NCI-H748 (cell line): ENCODE results near the gene ATP1B3.
A peak's percentile ranks its signal among the peaks of the same experiment; 100 is the strongest.
"Not testable (repeated sequence)": the region's sequence is repeated elsewhere in the genome, so short reads cannot be mapped to it uniquely, and the experiment has no call there.

Experiments
- DNase-seq: peaks from one replicate; lab custom pipeline; 2025; ENCODE audit not compliant: unreplicated experiment; lab: John Stamatoyannopoulos, UW

ATP1B3 gene

DNA sequence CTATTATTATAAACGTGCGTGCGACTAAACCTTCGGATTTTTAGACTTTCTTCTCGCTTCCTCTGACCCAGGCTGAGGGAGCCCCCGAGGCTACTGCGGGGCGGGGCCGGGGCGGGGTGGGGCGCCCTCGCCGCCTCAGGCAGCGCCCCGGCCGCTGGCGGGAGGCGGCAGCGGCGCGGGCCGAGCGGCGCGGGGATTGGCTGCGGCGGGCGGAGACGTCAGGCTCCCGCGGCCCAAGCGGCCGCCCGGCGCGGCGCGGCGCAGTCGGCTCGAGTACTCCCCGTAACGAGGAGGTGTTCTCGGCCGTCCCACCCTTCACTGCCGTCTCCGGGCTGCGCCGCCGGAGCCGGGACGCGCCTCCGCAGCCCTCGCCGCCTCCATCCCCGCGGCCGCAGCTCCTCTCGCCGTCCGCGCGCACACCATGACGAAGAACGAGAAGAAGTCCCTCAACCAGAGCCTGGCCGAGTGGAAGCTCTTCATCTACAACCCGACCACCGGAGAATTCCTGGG is at the start of gene ATP1B3:
Gene ATP1B3, plus strand, starts transcription at position 263 of the 510 bp plus-strand sequence. Its CDS starts 159 bp downstream, at position 422.
- peak; percentile 86 for DNase-seq

- DNase-seq = no peak
Observed at GRCh38 chr3:141828487-141828886, 48.0 kb upstream of the ATP1B3 start.

DNA sequence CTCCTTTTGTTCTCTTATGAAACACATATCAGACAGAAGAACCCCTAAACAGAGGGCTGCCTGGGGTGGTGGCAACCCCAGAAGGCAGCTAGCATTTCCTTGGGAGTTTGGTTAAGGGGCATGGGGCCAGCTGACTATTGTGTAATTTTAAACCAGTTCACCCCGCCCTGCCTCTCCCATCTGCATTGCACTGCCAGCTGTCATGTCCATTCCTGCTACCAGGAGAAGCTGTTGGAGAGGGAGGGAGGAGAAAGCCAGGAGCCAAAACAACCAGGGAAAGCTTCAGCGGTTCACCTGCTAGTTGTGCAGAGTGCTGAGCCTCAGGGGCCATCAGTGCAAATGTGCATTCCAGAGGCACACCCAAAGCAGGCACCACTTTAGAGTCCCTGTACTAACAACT is 47.6 kb upstream of the ATP1B3 start:
- DNase-seq = peak; percentile 35

DNA sequence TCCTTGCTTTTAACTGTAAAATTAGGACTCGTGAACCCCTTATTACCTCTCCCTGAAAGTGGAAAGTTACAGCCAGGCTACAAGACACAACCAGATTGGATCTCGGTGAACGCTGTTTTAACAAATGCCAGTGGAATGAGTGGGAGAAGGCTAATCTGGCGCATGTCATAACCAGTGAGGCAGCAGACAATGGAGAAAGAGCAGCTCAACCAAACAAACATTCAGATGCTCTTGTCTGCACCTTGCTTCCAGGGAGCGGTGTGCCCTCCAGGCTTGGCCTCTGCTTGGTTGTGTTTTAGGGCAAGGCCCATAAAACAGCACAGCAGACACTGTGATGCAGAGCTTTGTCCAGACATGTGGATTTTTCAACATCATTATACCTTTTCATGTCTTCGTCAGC is 45.9 kb upstream of the ATP1B3 start:
- DNase-seq = no peak

GRCh38 chr3:141834292-141834691 is 42.2 kb upstream of the ATP1B3 start:
- DNase-seq = no peak

DNA sequence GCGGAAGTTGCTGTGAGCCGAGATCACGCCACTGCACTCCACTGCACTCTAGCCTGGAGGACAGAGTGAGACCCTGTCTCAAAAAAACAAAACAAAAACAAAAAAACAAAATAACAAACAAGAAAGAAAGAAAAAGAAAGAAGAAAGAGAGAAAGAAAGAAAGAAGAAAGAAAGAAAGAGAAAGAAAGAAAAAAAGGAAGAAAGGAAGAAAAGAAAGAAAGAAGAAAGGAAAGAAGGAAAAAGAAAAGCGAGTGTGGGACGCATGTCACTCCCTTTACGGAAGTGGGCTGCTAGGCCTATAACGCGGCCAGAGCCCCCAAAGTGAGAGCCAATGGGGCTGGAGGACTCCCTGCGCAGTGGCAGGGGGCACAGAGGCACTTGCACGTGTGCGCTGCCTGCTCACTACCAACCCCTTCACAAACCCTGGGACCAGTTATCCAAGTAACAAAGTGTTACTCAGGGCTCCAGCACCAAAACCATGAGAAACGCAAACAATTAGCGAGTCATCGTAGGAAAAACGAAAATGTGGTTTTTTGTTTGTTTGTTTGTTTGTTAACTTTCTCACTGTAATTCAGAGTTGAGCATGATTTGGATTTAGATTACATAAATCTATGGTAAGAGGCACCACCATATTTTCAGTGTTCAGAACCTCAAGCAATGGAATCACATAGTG is 40.8 kb upstream of the ATP1B3 start:
- DNase-seq = no peak

GRCh38 chr3:141839389-141839788 is 37.1 kb upstream of the ATP1B3 start:
- no peak for DNase-seq

DNA sequence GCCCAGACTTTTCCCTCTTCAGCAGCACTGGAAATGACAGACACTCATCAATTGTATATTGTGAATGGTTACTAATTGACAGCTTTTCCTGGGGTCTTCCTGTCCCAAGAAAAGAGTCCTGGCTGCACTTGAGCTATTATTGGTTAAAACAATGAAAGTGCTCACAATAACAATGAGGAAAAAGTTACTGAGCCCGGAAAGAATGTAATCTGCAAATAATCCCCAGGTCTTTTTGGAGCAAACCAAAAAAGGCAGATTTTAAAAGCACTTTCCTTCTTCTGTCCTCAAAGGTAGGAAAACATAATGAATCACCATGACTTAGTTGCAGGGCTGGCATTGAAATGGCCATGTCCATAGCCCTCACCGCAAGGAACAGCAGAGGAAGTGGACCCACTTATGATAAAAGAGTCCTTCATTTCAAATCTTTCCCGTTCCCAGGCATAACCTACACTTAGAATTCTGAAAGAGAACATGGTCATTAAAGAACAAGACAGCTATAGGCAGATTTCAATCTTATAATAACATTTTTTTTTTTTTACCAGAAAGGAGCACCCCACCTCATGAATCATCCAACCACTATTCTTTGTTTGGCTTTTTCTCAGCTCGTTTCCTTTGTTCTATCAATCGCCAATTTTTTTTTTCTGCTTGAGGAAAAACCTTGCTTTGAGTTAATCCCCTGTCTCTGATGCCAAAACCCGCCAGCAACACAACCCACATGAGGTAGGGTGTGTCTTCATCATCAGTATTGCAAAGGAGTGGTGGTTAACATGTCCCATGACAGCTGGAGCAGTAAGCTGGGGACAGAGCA is 35.5 kb upstream of the ATP1B3 start:
- no peak for DNase-seq

DNA sequence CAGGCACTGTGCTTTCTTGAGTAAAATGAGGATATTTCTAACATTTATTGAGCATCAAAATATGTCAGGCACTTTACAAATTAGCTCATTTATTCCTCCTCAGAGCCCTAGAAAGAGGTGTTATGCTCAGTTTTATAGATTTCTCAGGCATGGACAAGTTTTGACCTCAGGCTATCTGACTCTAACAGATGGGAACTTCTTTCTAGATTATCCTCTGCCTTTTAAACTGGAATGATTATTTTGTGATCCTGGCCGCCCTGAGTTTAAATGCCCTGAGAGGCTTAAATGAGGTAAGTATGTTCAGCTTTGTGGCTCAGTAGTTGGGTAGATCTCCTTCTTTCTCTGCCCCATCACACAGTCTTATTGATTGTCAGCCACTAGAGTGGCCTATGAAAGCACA is 32.3 kb upstream of the ATP1B3 start:
- DNase-seq = no peak

DNA sequence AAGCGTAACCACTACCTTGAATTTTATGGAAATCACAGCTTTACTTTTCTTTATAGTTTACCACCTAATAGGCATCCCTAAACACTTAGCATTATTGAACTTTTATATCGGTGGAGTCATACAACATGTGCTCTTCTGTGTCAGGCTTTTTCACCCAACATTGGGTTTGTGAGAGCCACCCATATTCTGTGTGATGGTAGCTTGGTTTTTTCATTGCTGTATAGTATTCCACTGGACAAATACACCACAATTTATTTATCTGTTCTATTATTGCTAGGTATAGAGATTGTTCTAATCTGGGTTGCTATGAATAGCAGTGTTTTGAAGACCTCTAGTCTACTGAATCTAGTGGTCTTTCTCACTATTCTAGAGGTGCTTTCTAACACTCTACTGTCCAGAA is 31.6 kb upstream of the ATP1B3 start:
- DNase-seq = no peak

GRCh38 chr3:141845407-141846049 is 30.9 kb upstream of the ATP1B3 start:
- no peak for DNase-seq

DNA sequence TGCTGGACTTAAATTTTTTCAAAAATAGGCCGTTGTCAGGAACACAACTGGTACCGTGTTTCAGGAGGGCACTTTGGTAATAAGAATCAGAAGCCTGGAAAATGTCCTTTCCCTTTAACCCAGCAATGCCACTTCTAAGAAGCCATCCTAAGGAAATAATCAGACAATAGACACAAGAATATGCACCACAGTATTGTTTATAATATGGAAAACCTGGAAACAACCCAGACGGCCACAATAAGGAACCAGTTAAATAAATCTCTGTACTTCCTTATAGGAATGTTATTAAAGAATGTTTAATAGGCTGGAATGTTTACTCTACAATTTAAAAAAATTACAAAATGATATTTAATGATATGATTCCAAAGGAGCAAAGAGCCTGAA is 30.4 kb upstream of the ATP1B3 start:
- DNase-seq = no peak

DNA sequence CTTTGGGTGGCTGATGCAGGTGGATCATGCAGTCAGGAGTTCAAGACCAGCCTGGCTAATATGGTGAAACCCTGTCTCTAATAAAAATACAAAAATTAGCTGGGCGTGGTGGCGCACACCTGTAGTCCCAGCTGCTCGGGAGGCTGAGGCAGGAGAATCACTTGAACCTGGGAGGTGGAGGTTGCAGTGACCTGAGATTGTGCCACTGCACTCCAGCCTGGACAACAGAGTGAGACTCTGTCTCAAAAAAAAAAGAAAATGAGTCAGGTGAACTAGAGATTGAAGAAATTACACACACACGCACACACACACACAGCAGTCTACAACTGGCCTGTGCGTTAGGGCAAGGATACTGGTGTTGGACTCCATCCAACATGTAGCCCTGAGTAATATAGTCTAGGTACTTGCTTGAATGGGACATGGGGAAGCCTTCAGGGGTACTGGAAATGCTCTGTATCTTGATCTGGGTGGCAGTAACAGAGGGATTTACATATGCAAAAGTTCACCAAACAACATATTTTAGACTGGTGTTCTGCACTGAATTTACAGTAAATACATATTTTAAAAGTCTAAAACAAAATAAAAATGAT is 28.2 kb upstream of the ATP1B3 start:
- DNase-seq = not testable (repeated sequence)

GRCh38 chr3:141849056-141849815 is 27.2 kb upstream of the ATP1B3 start:
- DNase-seq = no peak

- DNase-seq = no peak
Observed at GRCh38 chr3:141851411-141851810, 25.0 kb upstream of the ATP1B3 start.

DNA sequence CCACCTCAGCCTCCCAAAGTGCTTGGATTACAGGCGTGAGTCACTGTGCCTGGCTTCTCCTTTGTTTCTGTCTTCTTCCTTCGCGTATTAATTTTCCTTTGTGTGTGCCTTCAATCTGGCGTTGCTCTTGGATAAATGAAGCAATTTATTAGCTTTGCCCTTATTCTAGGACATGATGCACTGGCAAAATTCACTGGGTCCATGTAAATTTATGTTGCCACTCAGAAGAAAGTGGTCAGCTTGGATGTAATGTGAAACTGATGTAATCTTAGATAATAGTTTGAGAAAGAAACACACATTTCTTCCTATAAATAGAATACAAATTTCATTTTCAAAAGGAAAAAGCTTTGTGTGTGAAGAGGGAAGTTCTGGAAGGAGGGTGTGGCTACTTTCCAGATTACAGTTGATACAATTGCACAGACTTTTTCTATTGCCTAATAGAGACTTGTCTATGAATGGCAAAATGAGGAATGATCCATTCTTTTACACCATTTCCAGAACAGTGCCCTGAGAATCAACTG is 23.3 kb upstream of the ATP1B3 start:
- DNase-seq = no peak

GRCh38 chr3:141853629-141854168 is 22.7 kb upstream of the ATP1B3 start:
- no peak for DNase-seq

GRCh38 chr3:141854599-141854998 is 21.8 kb upstream of the ATP1B3 start:
- DNase-seq = no peak

- no peak for DNase-seq
Observed at GRCh38 chr3:141858312-141858711, 18.1 kb upstream of the ATP1B3 start.

DNA sequence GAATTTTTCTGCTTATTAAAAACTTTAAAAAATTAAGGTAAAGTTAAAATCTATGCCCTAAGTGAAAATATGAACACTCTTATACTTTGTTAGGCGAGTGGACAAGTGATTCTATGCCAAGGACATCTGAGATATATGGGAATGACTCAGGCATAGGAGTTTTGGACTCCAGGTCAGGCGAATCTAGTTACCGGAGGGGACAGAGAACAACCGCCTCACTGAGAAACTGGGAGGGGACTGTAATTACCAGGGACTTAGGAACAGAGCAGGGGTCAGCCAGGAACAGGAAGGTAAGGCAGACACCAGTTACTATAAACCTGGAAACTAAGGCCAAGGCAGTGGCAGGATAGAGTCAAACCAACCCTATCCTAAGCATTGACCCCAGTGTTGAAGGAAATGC is 16.8 kb upstream of the ATP1B3 start:
- DNase-seq = no peak
